Spleen (tissue), 7 donors: ENCODE results near the gene ACCSL.

Source experiments
- CTCF ChIP-seq, 11 experiments: fragments of 200-600 bp in 7 of 11; fragments of 450-650 bp in 4 of 11; sonication (generic) in 4 of 11; IDR thresholded peaks in 8 of 11; conservative IDR thresholded peaks in 3 of 11; 1 replicate in 7 of 11; 2 replicates in 4 of 11; pipeline versions ENCODE4 v1.4.0 to v1.8.0; 2016 to 2021; ENCODE audit warnings: antibody characterized with exemption in 11 of 11, inconsistent platforms in 4 of 11, mild to moderate bottlenecking in 1 of 11
- POLR2AphosphoS5 ChIP-seq, 3 donors: sonication (generic); formaldehyde crosslinking; IDR thresholded peaks; one replicate each; pipeline ENCODE4 v1.5.1; 2017; ENCODE audit warnings: antibody characterized with exemption in 3 of 3
- donor health status: DM: no; HTN: no; CAD: no; lungs with moderate emphysema.
- donor health status: DM: no; HTN: no; CAD: no.
- donor health status: DM: no; HTN: no; CAD: no.

- TF ChIP-seq CTCF (IDR thresholded peaks at IDR 0.05 in 8 of 11, conservative IDR thresholded peaks at IDR 0.05 in 3 of 11), result no peak
- no peak for TF ChIP-seq POLR2AphosphoS5 (IDR thresholded peaks at IDR 0.05)
These were observed 20.4 kb downstream of the ACCSL start for GRCh38 chr11:44068180-44068579.
